Ascending aorta (tissue), 2 donors: Measurements from ENCODE around the gene TCN2. TPM values are rescaled to one million over a fixed set of nuclear protein-coding genes. Genes with fewer than 3 reads are reported as not detected.

Source experiments
- DNase-seq, 2 donors: peaks; one replicate each; pipeline ENCODE4 v3.0.0-alpha.2; 2019; ENCODE audit warnings: low spot score in 2 of 2
- H3K27ac ChIP-seq, 2 donors: fragments of 200-600 bp; sonication (generic); one replicate each; pipeline ENCODE4 v1.5.1; 2016 to 2017; ENCODE audit warnings: mild to moderate bottlenecking in 1 of 2
- H3K27me3 ChIP-seq: fragments of 200-600 bp; sonication (generic); one replicate; pipeline ENCODE4 v1.5.1; 2017
- H3K36me3 ChIP-seq, 2 donors: fragments of 200-600 bp; sonication (generic); one replicate each; pipeline ENCODE4 v1.5.1; 2016
- H3K4me1 ChIP-seq, 2 donors: fragments of 200-600 bp; sonication (generic); one replicate each; pipeline ENCODE4 v1.5.1; 2016 to 2017; ENCODE audit warnings: mild to moderate bottlenecking in 1 of 2
- H3K4me3 ChIP-seq, 2 donors: fragments of 200-600 bp; sonication (generic); one replicate each; pipeline ENCODE4 v1.5.1; 2016 to 2017; ENCODE audit warnings: mild to moderate bottlenecking in 1 of 2
- H3K9me3 ChIP-seq, 2 donors: fragments of 200-600 bp; sonication (generic); one replicate each; pipeline ENCODE4 v1.5.1; 2016
- intact Hi-C: fragments of 100-400 bp; cut with DNase I; formaldehyde crosslinking; loops from one replicate; pipeline ENCODE4 v1.15.1; 2023
- total RNA-seq: library from RNA; depleted of rRNA; stranded (reverse); fragments of >200 nt; gene quantifications from one replicate; pipeline ENCODE4 v1.1.0, GENCODE V29; 2016
- TF ChIP-seq, protein P1 (sequence below), 3 experiments: fragments of 200-600 bp in 2 of 3; fragments of 450-650 bp in 1 of 3; sonication (generic) in 2 of 3; IDR thresholded peaks; one replicate each; pipeline ENCODE4 v1.5.1; 2016 to 2019; ENCODE audit warnings: antibody characterized with exemption in 3 of 3, mild to moderate bottlenecking in 1 of 3, moderate library complexity in 1 of 3

The TCN2 gene
- total RNA-seq, 1 donor from 2014 or later = 56.8 TPM

GRCh38 chr22:30601464-30601863, 5.5 kb upstream of the TCN2 start:
- no peaks in the 10 kb centered on the region for H3K27me3 ChIP-seq
- TF ChIP-seq, protein P1, sequence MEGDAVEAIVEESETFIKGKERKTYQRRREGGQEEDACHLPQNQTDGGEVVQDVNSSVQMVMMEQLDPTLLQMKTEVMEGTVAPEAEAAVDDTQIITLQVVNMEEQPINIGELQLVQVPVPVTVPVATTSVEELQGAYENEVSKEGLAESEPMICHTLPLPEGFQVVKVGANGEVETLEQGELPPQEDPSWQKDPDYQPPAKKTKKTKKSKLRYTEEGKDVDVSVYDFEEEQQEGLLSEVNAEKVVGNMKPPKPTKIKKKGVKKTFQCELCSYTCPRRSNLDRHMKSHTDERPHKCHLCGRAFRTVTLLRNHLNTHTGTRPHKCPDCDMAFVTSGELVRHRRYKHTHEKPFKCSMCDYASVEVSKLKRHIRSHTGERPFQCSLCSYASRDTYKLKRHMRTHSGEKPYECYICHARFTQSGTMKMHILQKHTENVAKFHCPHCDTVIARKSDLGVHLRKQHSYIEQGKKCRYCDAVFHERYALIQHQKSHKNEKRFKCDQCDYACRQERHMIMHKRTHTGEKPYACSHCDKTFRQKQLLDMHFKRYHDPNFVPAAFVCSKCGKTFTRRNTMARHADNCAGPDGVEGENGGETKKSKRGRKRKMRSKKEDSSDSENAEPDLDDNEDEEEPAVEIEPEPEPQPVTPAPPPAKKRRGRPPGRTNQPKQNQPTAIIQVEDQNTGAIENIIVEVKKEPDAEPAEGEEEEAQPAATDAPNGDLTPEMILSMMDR (IDR thresholded peaks at IDR 0.05) = no peak
- H3K4me1 ChIP-seq = peaks cover 0 to 6% of the 10 kb centered on the region in 2 donors
- H3K27ac ChIP-seq = no peak overlapping the region
- no peak for DNase-seq
- H3K4me3 ChIP-seq = no peak overlapping the region
- H3K36me3 ChIP-seq = no peaks in the 10 kb centered on the region
- H3K9me3 ChIP-seq = no peaks in the 10 kb centered on the region
- intact Hi-C loops = no loop called here

DNA sequence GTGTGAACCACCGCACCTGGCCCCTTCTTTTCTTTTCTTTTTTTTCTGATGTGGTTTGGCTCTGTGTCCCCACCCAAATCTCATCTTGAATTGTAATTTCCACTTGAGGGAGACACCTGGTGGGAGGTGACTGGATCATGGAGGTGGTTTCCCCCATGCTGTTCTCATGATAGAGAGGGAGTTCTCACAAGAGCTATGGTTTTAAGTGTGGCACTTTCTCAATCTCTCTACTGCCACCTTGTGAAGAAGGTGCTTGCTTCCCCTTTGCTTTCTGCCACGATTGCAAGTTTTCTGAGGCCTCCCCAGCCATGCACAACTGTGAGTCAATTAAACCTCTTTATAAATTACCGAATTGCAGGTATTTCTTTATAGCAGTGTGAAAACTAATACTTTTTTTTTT, 4.9 kb upstream of the TCN2 start:
- H3K36me3 ChIP-seq = no peaks in the 10 kb centered on the region
- H3K4me1 ChIP-seq = peaks cover 0 to 7% of the 10 kb centered on the region in 2 donors
- no peak overlapping the region for H3K4me3 ChIP-seq
- TF ChIP-seq, protein P1 (IDR thresholded peaks at IDR 0.05) = peak in 1 of 3 experiments; percentile 16
- no peaks in the 10 kb centered on the region for H3K27me3 ChIP-seq
- no peaks in the 10 kb centered on the region for H3K9me3 ChIP-seq
- intact Hi-C loops = no loop called here
- DNase-seq = no peak
- no peak overlapping the region for H3K27ac ChIP-seq

DNA sequence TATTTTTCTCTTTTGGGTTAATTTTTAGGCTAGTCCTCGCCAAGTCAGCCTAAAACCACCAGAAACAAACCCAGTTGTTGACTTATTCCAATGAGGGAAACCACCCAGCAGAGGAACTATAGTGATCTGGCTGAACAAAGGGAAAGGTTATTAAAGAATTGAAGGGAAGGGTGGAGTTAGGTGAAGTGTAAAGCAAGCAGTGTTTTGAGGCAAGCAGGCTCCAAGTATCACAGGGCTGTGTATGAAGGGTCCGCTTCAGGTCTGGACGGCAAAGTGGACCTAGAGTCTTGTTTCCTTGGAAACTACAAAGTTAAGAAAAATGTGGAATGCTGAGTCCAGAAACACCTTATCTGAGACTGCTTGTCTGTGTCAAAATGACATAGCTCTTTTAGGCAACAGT, 3.2 kb upstream of the TCN2 start:
- H3K36me3 ChIP-seq = no peaks in the 10 kb centered on the region
- intact Hi-C loops = no loop called here
- H3K4me3 ChIP-seq = no peak overlapping the region
- TF ChIP-seq, protein P1 (IDR thresholded peaks at IDR 0.05) = no peak
- no peak for DNase-seq
- no peak overlapping the region for H3K27ac ChIP-seq
- peaks cover 5 to 13% of the 10 kb centered on the region in 2 donors for H3K4me1 ChIP-seq
- no peaks in the 10 kb centered on the region for H3K27me3 ChIP-seq
- no peaks in the 10 kb centered on the region for H3K9me3 ChIP-seq

DNA sequence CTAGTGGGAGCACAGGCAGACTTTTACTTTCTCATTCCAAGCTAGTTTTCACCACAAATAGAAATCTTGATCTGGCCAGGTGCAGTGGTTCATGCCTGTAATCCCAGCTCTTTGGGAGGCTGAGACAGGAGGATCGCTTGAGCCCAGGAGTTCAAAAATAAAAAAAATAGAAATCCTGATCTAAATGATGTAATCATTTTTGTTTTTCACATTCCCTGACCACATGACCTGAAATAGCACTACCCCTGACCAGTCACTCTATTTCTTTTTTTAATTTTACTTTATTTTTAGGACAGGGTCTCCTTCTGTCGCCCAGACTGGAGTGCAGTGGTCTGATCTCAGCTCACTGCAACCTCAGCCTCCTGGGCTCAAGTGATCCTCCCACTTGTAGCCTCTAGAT, 2.3 kb upstream of the TCN2 start:
- DNase-seq = no peak
- Histone ChIP-seq H3K9me3 (no peaks in the 10 kb centered on the region), H3K4me3 (no peak overlapping the region), H3K36me3 (no peaks in the 10 kb centered on the region), H3K4me1 (peaks cover 5 to 13% of the 10 kb centered on the region in 2 donors), H3K27ac (no peak overlapping the region), H3K27me3 (no peaks in the 10 kb centered on the region)
- intact Hi-C loops = loop anchor here (1.0 kb wide), 1 partner anchor 13 kb away; the partner anchor contains the start of gene PES1
- TF ChIP-seq, protein P1 (IDR thresholded peaks at IDR 0.05) = no peak

DNA sequence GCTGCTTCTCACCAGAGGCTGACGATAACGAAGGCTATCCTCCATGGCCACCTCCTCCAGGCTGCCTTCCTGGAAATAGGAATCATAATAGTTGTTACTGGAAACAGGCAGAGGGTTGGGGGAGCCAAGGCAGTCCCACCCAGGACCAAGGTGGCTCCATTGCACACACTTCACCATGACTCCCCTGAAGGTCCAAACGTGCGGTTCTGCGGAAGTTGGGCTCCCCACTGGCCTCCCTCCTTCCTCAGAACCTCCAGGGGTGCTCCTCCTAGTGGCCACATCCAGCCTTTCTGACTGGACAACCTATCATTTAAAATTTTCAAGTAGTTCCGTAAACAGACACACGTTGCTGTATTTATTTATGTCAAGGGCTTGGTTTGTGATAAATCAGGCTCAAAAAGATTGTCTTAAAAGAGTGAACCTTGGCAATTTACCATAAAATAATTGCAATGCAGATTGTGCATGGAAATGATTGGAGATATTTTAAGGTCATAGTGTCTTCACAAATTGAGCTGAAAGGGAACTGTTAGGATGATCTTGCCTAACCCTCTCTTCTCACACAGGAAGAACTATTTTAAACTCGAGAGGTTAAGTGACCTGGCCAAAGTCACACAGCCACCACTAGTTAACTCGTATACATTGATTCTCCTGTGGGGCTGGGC, 1.4 kb upstream of the TCN2 start:
- no peaks in the 10 kb centered on the region for H3K27me3 ChIP-seq
- no peaks in the 10 kb centered on the region for H3K9me3 ChIP-seq
- intact Hi-C loops = loop anchor here (1.0 to 2.0 kb wide), 2 partner anchors 14 to 29 kb away; partner anchors contain the start of genes PES1 and SLC35E4
- no peak overlapping the region for H3K27ac ChIP-seq
- peak overlapping the region; percentile 69 to 76 for H3K4me3 ChIP-seq
- H3K36me3 ChIP-seq = no peaks in the 10 kb centered on the region
- DNase-seq = peak in 1 of 2 donors; percentile 76
- peaks cover 5 to 13% of the 10 kb centered on the region in 2 donors for H3K4me1 ChIP-seq
- TF ChIP-seq, protein P1 (IDR thresholded peaks at IDR 0.05) = peak; percentile 51 to 64 (median 57)
